Measurements from ENCODE around the gene C2orf72. TPM values are rescaled to one million over a fixed set of nuclear protein-coding genes. Genes with fewer than 3 reads are reported as not detected.
"Not testable (repeated sequence)": the region's sequence is repeated elsewhere in the genome, so short reads cannot be mapped to it uniquely, and the experiment has no call there.

C2orf72 gene
- polyA plus RNA-seq (ENCODE audit: insufficient read length in 3 of 3), result 1 to 10 TPM; 3.1 to 4.2 (median 3.2) TPM

GRCh38 chr2:231037202-231037730 is at the start of gene C2orf72:
C2orf72 (plus strand) TSS chr2:231037523; CDS start chr2:231037566, 43 bp downstream.
- DNase-seq (ENCODE audit: low read depth in 3 of 3, low spot score in 2 of 3), result no peak

- no peak for DNase-seq (ENCODE audit: low read depth in 3 of 3, low spot score in 2 of 3)
These were observed 47.6 kb upstream of the C2orf72 start for GRCh38 chr2:230989731-230990130.

- no peak for DNase-seq (ENCODE audit: low read depth in 3 of 3, low spot score in 2 of 3)
These were observed 47.0 kb upstream of the C2orf72 start for GRCh38 chr2:230990131-230990898.

- DNase-seq (ENCODE audit: low read depth in 3 of 3, low spot score in 2 of 3), result no peak
These were observed 46.5 kb upstream of the C2orf72 start for GRCh38 chr2:230990899-230991150.

GRCh38 chr2:230991598-230991997 is 45.7 kb upstream of the C2orf72 start:
- no peak for DNase-seq (ENCODE audit: low read depth in 3 of 3, low spot score in 2 of 3)

- no peak for DNase-seq (ENCODE audit: low read depth in 3 of 3, low spot score in 2 of 3)
These were observed 41.5 kb upstream of the C2orf72 start, which contains the start of gene SPATA3 for GRCh38 chr2:230995821-230996220. SPATA3 (plus strand) TSS chr2:230996121; CDS start chr2:230996234, 113 bp downstream.

- DNase-seq (ENCODE audit: low read depth in 3 of 3, low spot score in 2 of 3), result no peak
These were observed 40.7 kb upstream of the C2orf72 start for GRCh38 chr2:230996661-230997060.

- no peak for DNase-seq (ENCODE audit: low read depth in 3 of 3, low spot score in 2 of 3)
These were observed 38.4 kb upstream of the C2orf72 start for GRCh38 chr2:230998882-230999281.

- DNase-seq (ENCODE audit: low read depth in 3 of 3, low spot score in 2 of 3), result no peak
These were observed 37.8 kb upstream of the C2orf72 start for GRCh38 chr2:230999477-230999876.

- DNase-seq (ENCODE audit: low read depth in 3 of 3, low spot score in 2 of 3), result no peak
These were observed 37.0 kb upstream of the C2orf72 start for GRCh38 chr2:231000211-231000904.

- DNase-seq (ENCODE audit: low read depth in 3 of 3, low spot score in 2 of 3), result no peak
These were observed 36.3 kb upstream of the C2orf72 start for GRCh38 chr2:231001036-231001435.

- no peak for DNase-seq (ENCODE audit: low read depth in 3 of 3, low spot score in 2 of 3)
These were observed 35.4 kb upstream of the C2orf72 start for GRCh38 chr2:231001921-231002320.

- DNase-seq (ENCODE audit: low read depth in 3 of 3, low spot score in 2 of 3), result no peak
These were observed 34.7 kb upstream of the C2orf72 start for GRCh38 chr2:231002641-231003040.

GRCh38 chr2:231003186-231003585 is 34.1 kb upstream of the C2orf72 start:
- DNase-seq (ENCODE audit: low read depth in 3 of 3, low spot score in 2 of 3), result no peak

GRCh38 chr2:231004930-231005329 is 32.4 kb upstream of the C2orf72 start:
- DNase-seq (ENCODE audit: low read depth in 3 of 3, low spot score in 2 of 3), result not testable (repeated sequence)

- no peak for DNase-seq (ENCODE audit: low read depth in 3 of 3, low spot score in 2 of 3)
These were observed 29.8 kb upstream of the C2orf72 start for GRCh38 chr2:231007286-231008098.

GRCh38 chr2:231008131-231008530 is 29.2 kb upstream of the C2orf72 start:
- no peak for DNase-seq (ENCODE audit: low read depth in 3 of 3, low spot score in 2 of 3)

- no peak for DNase-seq (ENCODE audit: low read depth in 3 of 3, low spot score in 2 of 3)
These were observed 27.9 kb upstream of the C2orf72 start for GRCh38 chr2:231009236-231009919.

GRCh38 chr2:231010201-231010730 is 27.1 kb upstream of the C2orf72 start:
- DNase-seq (ENCODE audit: low read depth in 3 of 3, low spot score in 2 of 3), result no peak

GRCh38 chr2:231011526-231011925 is 25.8 kb upstream of the C2orf72 start:
- no peak for DNase-seq (ENCODE audit: low read depth in 3 of 3, low spot score in 2 of 3)

Data from right renal cortex interstitium (tissue), 3 donors.